GM19043 (cell line): ENCODE measurements around the gene COMMD3.

Experiments
- ATAC-seq: cut with Tn5 transposase; IDR thresholded peaks from one replicate; pipeline ENCODE4 v1.9.1; 2021; ENCODE audit warnings: low read depth; ENCODE audit not compliant: unreplicated experiment

The COMMD3 gene

GRCh38 chr10:22319547-22319979, 3.4 kb downstream of the COMMD3 start:
- no peak for ATAC-seq

GRCh38 chr10:22319980-22320558, 3.9 kb downstream of the COMMD3 start:
- no peak for ATAC-seq

- no peak for ATAC-seq
Observed at GRCh38 chr10:22320591-22321155, 4.5 kb downstream of the COMMD3 start, which contains the start of gene BMI1. TSS of gene BMI1 (plus strand) at chr10:22321099. CDS start at chr10:22326450, 5,351 bp downstream.

- no peak for ATAC-seq
Observed at GRCh38 chr10:22321156-22321923, 5.2 kb downstream of the COMMD3 start.

GRCh38 chr10:22321924-22322640, 5.9 kb downstream of the COMMD3 start:
- ATAC-seq, result no peak

GRCh38 chr10:22322641-22323160, 6.5 kb downstream of the COMMD3 start:
- no peak for ATAC-seq

GRCh38 chr10:22323538-22324305, 7.5 kb downstream of the COMMD3 start:
- no peak for ATAC-seq

GRCh38 chr10:22324413-22324812, 8.2 kb downstream of the COMMD3 start:
- no peak for ATAC-seq

GRCh38 chr10:22324893-22325271, 8.7 kb downstream of the COMMD3 start:
- ATAC-seq, result no peak

- ATAC-seq, result peak; percentile 51
Observed at GRCh38 chr10:22325272-22326144, 9.3 kb downstream of the COMMD3 start.

- ATAC-seq, result no peak
Observed at GRCh38 chr10:22326145-22326702, 10.0 kb downstream of the COMMD3 start.

- ATAC-seq, result no peak
Observed at GRCh38 chr10:22329150-22329549, 13.0 kb downstream of the COMMD3 start.

GRCh38 chr10:22332116-22332692, 16.0 kb downstream of the COMMD3 start:
- no peak for ATAC-seq

GRCh38 chr10:22333167-22333974, 17.2 kb downstream of the COMMD3 start:
- ATAC-seq, result no peak

GRCh38 chr10:22333975-22334282, 17.7 kb downstream of the COMMD3 start:
- no peak for ATAC-seq

- peak; percentile 5 for ATAC-seq
Observed at GRCh38 chr10:22334414-22335172, 18.4 kb downstream of the COMMD3 start.
